GM18909 (cell line): Measurements from ENCODE around the gene RASD1.

ENCODE experiments used
- ATAC-seq: cut with Tn5 transposase; IDR thresholded peaks from one replicate; pipeline ENCODE4 v1.9.1; 2021; ENCODE audit warnings: mild to moderate bottlenecking; ENCODE audit not compliant: unreplicated experiment, poor library complexity

The RASD1 gene

GRCh38 chr17:17527956-17528500 lies 31.8 kb upstream of the RASD1 start:
- ATAC-seq = no peak

- ATAC-seq = no peak
These were observed 31.3 kb upstream of the RASD1 start for GRCh38 chr17:17527534-17527933.

- no peak for ATAC-seq
These were observed 30.2 kb upstream of the RASD1 start for GRCh38 chr17:17526369-17526768.

- no peak for ATAC-seq
These were observed 29.8 kb upstream of the RASD1 start for GRCh38 chr17:17525956-17526355.

GRCh38 chr17:17525311-17525710 lies 29.1 kb upstream of the RASD1 start:
- ATAC-seq = no peak

- no peak for ATAC-seq
These were observed 27.7 kb upstream of the RASD1 start for GRCh38 chr17:17523731-17524490.

GRCh38 chr17:17523001-17523730 lies 27.0 kb upstream of the RASD1 start:
- ATAC-seq = no peak

- no peak for ATAC-seq
These were observed 24.5 kb upstream of the RASD1 start for GRCh38 chr17:17520599-17521232.

- ATAC-seq = no peak
These were observed 23.7 kb upstream of the RASD1 start for GRCh38 chr17:17519886-17520285.

- no peak for ATAC-seq
These were observed 22.8 kb upstream of the RASD1 start for GRCh38 chr17:17518951-17519350.

GRCh38 chr17:17518014-17518413 lies 21.8 kb upstream of the RASD1 start:
- no peak for ATAC-seq

GRCh38 chr17:17516941-17517720 lies 20.9 kb upstream of the RASD1 start:
- no peak for ATAC-seq

GRCh38 chr17:17515934-17516930 lies 20.0 kb upstream of the RASD1 start:
- no peak for ATAC-seq

GRCh38 chr17:17514993-17515933 lies 19.1 kb upstream of the RASD1 start:
- ATAC-seq = no peak

GRCh38 chr17:17514361-17514992 lies 18.3 kb upstream of the RASD1 start:
- ATAC-seq = no peak

- no peak for ATAC-seq
These were observed 17.4 kb upstream of the RASD1 start for GRCh38 chr17:17513626-17514025.

GRCh38 chr17:17512866-17513265 lies 16.7 kb upstream of the RASD1 start:
- ATAC-seq = no peak
